Keratinocyte (primary cell): ENCODE measurements around the gene MCOLN2.

Experiments used
- EZH2 ChIP-seq: IDR thresholded peaks from one replicate; pipeline ENCODE4 v1.6.1; 2012; ENCODE audit warnings: inconsistent platforms, mild to moderate bottlenecking, low read length, moderate library complexity
- TF ChIP-seq, protein P1 (sequence below), 3 experiments: IDR thresholded peaks in 1 of 3; conservative IDR thresholded peaks in 1 of 3; optimal IDR thresholded peaks in 1 of 3; 2 replicates in 2 of 3; 3 replicates in 1 of 3; pipeline versions ENCODE3 to v1.5.1; 2011; ENCODE audit warnings: low read length in 3 of 3, mild to moderate bottlenecking in 3 of 3, moderate library complexity in 2 of 3, control low read depth in 1 of 3, inconsistent platforms in 1 of 3; ENCODE audit not compliant: insufficient read depth in 2 of 3; ENCODE audit errors: extremely low read depth in 1 of 3

DNA sequence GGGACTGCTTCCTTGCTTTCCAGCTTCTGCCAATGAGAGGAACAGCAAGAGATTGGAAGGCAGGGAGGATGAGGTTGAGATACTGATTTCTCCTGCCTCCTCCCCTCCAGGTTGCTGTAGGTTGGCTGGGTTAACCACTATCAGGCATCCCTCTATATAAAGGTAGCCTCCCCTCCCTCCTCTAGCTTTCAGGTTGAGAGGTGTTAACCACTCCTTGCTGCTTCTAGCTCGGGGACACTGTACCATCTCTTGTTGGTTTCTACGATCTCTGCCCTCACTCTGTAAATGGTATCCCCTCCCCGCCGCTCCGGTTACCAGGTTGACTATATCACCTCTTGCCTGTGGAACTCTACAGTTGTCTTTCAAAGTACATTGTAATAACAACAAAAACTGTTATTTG, 120.6 kb downstream of the MCOLN2 start:
- TF ChIP-seq, protein P1, sequence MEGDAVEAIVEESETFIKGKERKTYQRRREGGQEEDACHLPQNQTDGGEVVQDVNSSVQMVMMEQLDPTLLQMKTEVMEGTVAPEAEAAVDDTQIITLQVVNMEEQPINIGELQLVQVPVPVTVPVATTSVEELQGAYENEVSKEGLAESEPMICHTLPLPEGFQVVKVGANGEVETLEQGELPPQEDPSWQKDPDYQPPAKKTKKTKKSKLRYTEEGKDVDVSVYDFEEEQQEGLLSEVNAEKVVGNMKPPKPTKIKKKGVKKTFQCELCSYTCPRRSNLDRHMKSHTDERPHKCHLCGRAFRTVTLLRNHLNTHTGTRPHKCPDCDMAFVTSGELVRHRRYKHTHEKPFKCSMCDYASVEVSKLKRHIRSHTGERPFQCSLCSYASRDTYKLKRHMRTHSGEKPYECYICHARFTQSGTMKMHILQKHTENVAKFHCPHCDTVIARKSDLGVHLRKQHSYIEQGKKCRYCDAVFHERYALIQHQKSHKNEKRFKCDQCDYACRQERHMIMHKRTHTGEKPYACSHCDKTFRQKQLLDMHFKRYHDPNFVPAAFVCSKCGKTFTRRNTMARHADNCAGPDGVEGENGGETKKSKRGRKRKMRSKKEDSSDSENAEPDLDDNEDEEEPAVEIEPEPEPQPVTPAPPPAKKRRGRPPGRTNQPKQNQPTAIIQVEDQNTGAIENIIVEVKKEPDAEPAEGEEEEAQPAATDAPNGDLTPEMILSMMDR (optimal IDR thresholded peaks at IDR 0.05 in 1 of 3, IDR thresholded peaks at IDR 0.05 in 1 of 3, conservative IDR thresholded peaks at IDR 0.05 in 1 of 3; ENCODE audit: extremely low read depth in 1 of 3, insufficient read depth in 2 of 3, low read length in 3 of 3): no peak
- TF ChIP-seq EZH2: no peak
